Ovary (tissue), 3 donors: ENCODE results near the gene YAP1.

Source experiments
- CTCF ChIP-seq, 3 donors: fragments of 450-650 bp in 2 of 3; fragments of 200-600 bp in 1 of 3; IDR thresholded peaks; one replicate each; pipeline versions ENCODE4 v1.5.1 to v1.8.0; 2016 to 2022; ENCODE audit warnings: antibody characterized with exemption in 3 of 3, mild to moderate bottlenecking in 1 of 3
- EP300 ChIP-seq: sonication (generic); formaldehyde crosslinking; IDR thresholded peaks from one replicate; pipeline ENCODE4 v1.6.1; 2017; ENCODE audit warnings: antibody characterized with exemption
- donor health status: DM: no; HTN: no; CAD: no.

- TF ChIP-seq CTCF (IDR thresholded peaks at IDR 0.05): no peak
- TF ChIP-seq EP300: no peak
These were observed 439 bp downstream of the YAP1 start for GRCh38 chr11:102110761-102111010.
